Neural crest cell (in vitro differentiated cells): ENCODE measurements around the gene ARHGDIA. TPM values are rescaled to one million over a fixed set of nuclear protein-coding genes. Genes with fewer than 3 reads are reported as not detected.
A peak's percentile ranks its signal among the peaks of the same experiment; 100 is the strongest.

ENCODE experiments used
- DNase-seq: peaks from one replicate; pipeline ENCODE4 v3.0.0; 2021; ENCODE audit warnings: low read depth, mixed read lengths, low spot score
- H3K27ac Mint-ChIP-seq: one replicate; pipeline ENCODE4 v1.8.0; 2021; ENCODE audit warnings: mild to moderate bottlenecking, mixed read lengths; ENCODE audit not compliant: unreplicated experiment
- H3K27me3 Mint-ChIP-seq: 2 replicates; pipeline ENCODE4 v1.8.0; 2021; ENCODE audit warnings: low read depth, mild to moderate bottlenecking, mixed read lengths
- H3K36me3 Mint-ChIP-seq: 2 replicates; pipeline ENCODE4 v1.8.0; 2021; ENCODE audit warnings: low read depth, mild to moderate bottlenecking, mixed read lengths
- H3K4me1 Mint-ChIP-seq: 2 replicates; pipeline ENCODE4 v1.8.0; 2021; ENCODE audit warnings: mixed read lengths
- H3K4me3 Mint-ChIP-seq: one replicate; pipeline ENCODE4 v1.8.0; 2021; ENCODE audit warnings: mild to moderate bottlenecking, mixed read lengths
- H3K9me3 Mint-ChIP-seq: 2 replicates; pipeline ENCODE4 v1.8.0; 2021; ENCODE audit warnings: mixed read lengths
- total RNA-seq: library from RNA; stranded (reverse); gene quantifications from 2 replicates; pipeline ENCODE4 v1.2.1, GENCODE V29; 2021
- TF ChIP-seq, protein P1 (sequence below): fragments of 200-600 bp; sonication (generic); conservative IDR thresholded peaks from 2 replicates; pipeline ENCODE4 v1.5.0; 2021; ENCODE audit warnings: antibody characterized with exemption, mild to moderate bottlenecking

The ARHGDIA gene
- total RNA-seq, 1 donor from 2014 or later, result 405 TPM

DNA sequence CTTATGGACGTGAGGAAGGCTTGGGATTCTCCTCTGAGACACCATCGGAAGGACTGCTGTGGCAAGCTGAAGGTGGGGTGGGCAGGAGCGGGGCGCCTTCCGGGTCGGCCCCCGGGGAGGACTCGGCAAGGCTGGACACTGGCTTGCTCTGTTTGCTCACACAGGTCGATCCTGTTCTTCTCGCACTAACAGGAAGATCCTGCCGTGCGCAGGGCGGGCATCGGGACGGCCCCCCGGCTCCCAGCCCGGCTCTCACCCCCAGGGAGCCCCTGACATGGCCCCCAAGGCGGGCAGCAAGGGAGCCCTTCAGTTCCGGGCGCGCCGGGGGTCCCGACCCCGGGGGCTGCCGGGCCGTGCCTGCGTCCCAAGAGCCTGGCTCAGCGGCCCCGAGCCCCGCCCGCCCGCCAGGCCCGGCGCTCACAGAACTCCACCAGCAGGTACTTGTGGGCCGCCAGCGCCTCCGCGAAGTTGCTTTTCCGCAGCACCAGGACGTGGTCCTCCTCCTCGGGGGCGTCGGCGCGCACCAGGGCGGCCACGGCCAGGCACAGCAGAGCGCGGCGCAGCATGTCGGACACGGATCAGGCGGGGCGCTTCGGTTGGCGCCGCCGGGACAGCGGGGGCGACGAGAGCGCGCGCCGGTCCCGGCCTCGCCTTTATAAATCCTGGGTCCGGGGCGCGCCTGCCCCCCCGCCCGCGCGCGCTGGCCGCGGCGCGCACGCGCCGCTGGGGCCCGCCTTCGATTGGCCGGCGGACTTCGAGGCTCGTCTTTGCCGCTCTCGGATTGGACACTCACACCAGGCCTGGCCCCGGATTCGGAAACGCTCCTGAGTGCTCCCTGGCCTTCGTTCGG lies 11.0 kb downstream of the ARHGDIA start, which contains the start of gene P4HB:
Gene P4HB (minus strand): TSS at position 630 of the 850 bp plus-strand sequence. CDS start 64 bp downstream, at position 566.
- H3K36me3 Mint-ChIP-seq, result peaks cover 7% of the 10 kb centered on the region
- H3K9me3 Mint-ChIP-seq, result no peaks in the 10 kb centered on the region
- H3K27ac Mint-ChIP-seq, result peak within 1 kb of the TSS; percentile 96
- H3K4me1 Mint-ChIP-seq, result peaks cover 29% of the 10 kb centered on the region
- TF ChIP-seq, protein P1, sequence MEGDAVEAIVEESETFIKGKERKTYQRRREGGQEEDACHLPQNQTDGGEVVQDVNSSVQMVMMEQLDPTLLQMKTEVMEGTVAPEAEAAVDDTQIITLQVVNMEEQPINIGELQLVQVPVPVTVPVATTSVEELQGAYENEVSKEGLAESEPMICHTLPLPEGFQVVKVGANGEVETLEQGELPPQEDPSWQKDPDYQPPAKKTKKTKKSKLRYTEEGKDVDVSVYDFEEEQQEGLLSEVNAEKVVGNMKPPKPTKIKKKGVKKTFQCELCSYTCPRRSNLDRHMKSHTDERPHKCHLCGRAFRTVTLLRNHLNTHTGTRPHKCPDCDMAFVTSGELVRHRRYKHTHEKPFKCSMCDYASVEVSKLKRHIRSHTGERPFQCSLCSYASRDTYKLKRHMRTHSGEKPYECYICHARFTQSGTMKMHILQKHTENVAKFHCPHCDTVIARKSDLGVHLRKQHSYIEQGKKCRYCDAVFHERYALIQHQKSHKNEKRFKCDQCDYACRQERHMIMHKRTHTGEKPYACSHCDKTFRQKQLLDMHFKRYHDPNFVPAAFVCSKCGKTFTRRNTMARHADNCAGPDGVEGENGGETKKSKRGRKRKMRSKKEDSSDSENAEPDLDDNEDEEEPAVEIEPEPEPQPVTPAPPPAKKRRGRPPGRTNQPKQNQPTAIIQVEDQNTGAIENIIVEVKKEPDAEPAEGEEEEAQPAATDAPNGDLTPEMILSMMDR, result no peak
- H3K4me3 Mint-ChIP-seq, result peak within 1 kb of the TSS; percentile 96
- peaks cover 9% of the 10 kb centered on the region for H3K27me3 Mint-ChIP-seq
- peak; percentile 13 for DNase-seq

DNA sequence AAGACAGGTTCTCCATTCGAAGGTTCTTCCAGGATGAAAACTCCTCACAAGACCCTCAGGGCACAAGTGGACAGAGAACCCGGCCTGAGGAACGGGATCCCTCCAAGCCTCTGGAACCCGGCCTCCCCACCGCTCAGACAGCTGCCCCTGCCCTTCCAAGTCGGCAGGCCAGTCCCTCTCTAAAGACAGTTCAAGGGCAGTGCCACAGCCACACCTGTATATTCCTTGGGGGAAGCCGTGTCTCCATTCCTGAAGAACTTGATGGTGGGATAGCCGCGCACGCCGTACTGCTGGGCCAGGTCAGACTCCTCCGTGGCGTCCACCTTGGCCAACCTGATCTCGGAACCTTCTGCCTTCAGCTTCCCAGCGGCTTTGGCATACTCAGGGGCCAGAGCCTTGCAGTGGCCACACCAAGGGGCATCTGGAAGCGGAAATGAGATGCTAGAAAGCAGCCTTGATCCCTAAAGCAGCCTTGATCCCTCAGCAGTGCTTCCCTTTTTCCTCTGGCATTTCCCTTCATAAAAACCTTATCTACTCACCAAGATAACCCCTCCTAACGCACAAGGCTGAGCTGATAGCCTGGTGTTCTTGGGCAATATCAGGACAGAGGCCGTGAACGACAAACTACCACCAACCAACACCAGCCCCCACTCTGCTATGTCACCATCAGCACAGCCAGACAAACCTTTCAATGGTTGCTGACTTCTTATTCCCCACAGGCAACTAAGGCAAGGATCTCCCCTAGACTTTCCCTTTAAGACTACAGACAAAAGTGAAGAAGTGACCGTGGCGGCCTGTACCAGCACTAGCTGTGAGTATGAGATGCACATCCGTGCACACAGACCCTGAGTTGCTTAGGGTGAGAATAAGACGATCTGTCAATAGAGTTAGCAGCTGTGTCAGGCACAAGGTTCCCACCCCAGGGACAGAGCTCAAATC lies 11.9 kb downstream of the ARHGDIA start:
- TF ChIP-seq, protein P1, result no peak
- H3K4me3 Mint-ChIP-seq, result peak overlapping the region; percentile 92
- no peak for DNase-seq

DNA sequence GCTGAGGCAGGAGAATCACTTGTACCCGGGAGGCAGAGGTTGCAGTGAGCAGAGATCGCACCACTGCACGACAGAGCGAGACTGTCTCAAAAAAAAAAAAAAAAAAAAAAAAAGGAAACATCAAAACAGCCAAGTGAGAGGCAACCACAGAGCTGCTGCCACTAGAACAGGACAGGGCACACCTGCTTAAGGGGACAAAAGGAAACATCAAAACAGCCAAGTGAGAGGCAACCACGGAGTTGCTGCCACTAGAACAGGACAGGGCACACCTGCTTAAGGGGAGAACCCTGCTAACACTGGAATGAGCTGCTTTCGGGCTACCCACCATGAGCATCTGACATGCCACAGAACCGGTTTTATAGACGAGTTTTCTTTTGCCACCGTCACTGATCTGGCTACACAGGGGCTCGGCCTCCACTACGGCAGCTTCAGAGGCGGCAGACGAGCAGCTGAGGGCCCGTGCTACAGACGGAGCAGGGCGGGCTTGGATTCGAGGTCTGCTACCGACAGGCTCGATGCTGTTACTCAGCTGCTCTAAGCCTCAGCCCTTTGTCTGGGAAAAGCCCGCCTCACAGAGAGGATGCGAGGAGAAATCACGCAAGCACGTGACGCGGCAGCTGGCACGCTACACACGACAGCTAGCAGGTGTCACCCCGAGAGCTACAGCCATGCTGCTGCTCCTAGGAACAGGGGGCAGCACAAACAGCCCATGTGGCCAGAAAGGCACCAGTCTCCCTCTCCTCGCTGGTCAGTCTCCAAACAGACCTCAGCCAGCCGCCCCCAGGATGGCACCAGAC lies 12.8 kb downstream of the ARHGDIA start:
- Mint-ChIP-seq H3K27me3 (peaks cover 9% of the 10 kb centered on the region), H3K4me3 (peak overlapping the region; percentile 92), H3K4me1 (peaks cover 28% of the 10 kb centered on the region), H3K9me3 (no peaks in the 10 kb centered on the region), H3K36me3 (peaks cover 7% of the 10 kb centered on the region), H3K27ac (no peak overlapping the region)
- TF ChIP-seq, protein P1, result no peak
- no peak for DNase-seq

More for the DNA sequence above, 11.9 kb downstream of the ARHGDIA start:
- Mint-ChIP-seq H3K27ac (no peak overlapping the region), H3K4me1 (peaks cover 29% of the 10 kb centered on the region), H3K9me3 (no peaks in the 10 kb centered on the region), H3K36me3 (peaks cover 7% of the 10 kb centered on the region), H3K27me3 (peaks cover 9% of the 10 kb centered on the region)

DNA sequence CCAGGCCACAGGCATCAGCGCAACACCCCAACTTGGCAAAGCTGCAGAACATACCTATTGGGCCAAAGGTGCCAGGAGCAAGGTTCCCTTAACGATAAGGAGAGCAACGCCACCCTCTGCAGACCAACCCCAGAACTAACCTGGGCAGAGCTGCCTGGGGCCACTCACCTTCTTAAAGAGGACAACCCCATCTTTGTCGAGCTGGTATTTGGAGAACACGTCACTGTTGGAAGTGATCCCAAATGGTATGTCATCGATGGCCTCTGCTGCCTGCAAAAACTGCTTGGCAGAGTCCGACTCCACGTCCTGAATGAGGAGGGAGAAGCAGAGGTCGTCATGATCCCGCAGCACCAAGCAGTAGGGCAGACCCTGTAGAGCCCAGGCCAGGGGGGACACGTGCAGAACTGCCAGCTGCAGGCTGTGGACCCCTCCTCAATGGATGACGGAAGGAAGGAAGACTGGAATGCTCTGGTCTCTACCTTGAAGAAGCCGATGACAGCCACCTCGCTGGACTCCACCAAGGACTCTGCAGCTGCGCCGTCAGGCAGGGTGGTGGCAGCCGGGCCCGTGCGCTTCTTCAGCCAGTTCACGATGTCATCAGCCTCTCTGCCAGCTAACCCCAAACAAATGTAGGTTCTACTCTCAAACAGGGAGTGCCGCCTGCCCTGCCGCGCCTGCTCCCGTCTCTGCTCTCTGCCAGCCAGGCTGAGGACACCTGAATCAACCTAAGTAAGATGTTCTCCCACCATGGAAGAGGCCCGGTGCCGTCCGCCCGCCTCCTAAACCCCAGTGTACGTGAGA lies 16.0 kb downstream of the ARHGDIA start:
- Mint-ChIP-seq H3K4me3 (peak overlapping the region; percentile 41), H3K4me1 (peaks cover 7% of the 10 kb centered on the region), H3K27ac (no peak overlapping the region), H3K27me3 (no peaks in the 10 kb centered on the region), H3K36me3 (no peaks in the 10 kb centered on the region), H3K9me3 (no peaks in the 10 kb centered on the region)
- DNase-seq, result no peak
- TF ChIP-seq, protein P1, result no peak
